Omental fat pad (tissue), 4 donors: ENCODE measurements around the gene GVQW3. TPM values are rescaled to one million over a fixed set of nuclear protein-coding genes. Genes with fewer than 3 reads are reported as not detected.

Experiments
- ATAC-seq: fragments of 150-250 bp; one replicate; pipeline ENCODE4 v1.9.1; 2016; ENCODE audit warnings: mild to moderate bottlenecking, moderate library complexity; ENCODE audit not compliant: low FRiP score
- DNase-seq: peaks from one replicate; pipeline ENCODE4 v3.0.0-alpha.2; 2019; ENCODE audit warnings: low spot score
- CTCF ChIP-seq, 3 donors: fragments of 450-650 bp; IDR thresholded peaks; one replicate each; pipeline ENCODE4 v1.5.1; 2016 to 2017; ENCODE audit warnings: antibody characterized with exemption in 3 of 3, mild to moderate bottlenecking in 3 of 3, moderate library complexity in 2 of 3
- total RNA-seq, 4 donors: library from RNA; depleted of rRNA; stranded (reverse); fragments of >200 nt; gene quantifications; one replicate each; pipeline ENCODE4 v1.1.0, GENCODE V29; 2016

The GVQW3 gene
- total RNA-seq, 4 donors from 2014 or later: 0.96 to 2.0 (median 1.4) TPM

GRCh38 chr11:76382209-76382608, 1.1 kb downstream of the GVQW3 start:
- TF ChIP-seq CTCF (IDR thresholded peaks at IDR 0.05): no peak
- DNase-seq: no peak
- no peak for ATAC-seq

- TF ChIP-seq CTCF (IDR thresholded peaks at IDR 0.05): no peak
- no peak for DNase-seq
- no peak for ATAC-seq
Observed at GRCh38 chr11:76385903-76386302, 4.8 kb downstream of the GVQW3 start.

GRCh38 chr11:76388408-76388807, 7.3 kb downstream of the GVQW3 start:
- DNase-seq: no peak
- no peak for ATAC-seq
- TF ChIP-seq CTCF (IDR thresholded peaks at IDR 0.05): no peak

- DNase-seq: no peak
- no peak for TF ChIP-seq CTCF (IDR thresholded peaks at IDR 0.05)
- no peak for ATAC-seq
Observed at GRCh38 chr11:76391021-76391420, 9.9 kb downstream of the GVQW3 start.

- ATAC-seq (no peak), DNase-seq (no peak)
- TF ChIP-seq CTCF (IDR thresholded peaks at IDR 0.05): no peak
Observed at GRCh38 chr11:76391811-76392475, 10.8 kb downstream of the GVQW3 start.

GRCh38 chr11:76392870-76393269, 11.7 kb downstream of the GVQW3 start:
- ATAC-seq (no peak), DNase-seq (no peak)
- TF ChIP-seq CTCF (IDR thresholded peaks at IDR 0.05): no peak

- TF ChIP-seq CTCF (IDR thresholded peaks at IDR 0.05): no peak
- no peak for ATAC-seq
- no peak for DNase-seq
Observed at GRCh38 chr11:76394411-76394810, 13.3 kb downstream of the GVQW3 start.
